Measurements from ENCODE around the gene JRKL.
"Not testable (repeated sequence)": the region's sequence is repeated elsewhere in the genome, so short reads cannot be mapped to it uniquely, and the experiment has no call there.

Gene JRKL

DNA sequence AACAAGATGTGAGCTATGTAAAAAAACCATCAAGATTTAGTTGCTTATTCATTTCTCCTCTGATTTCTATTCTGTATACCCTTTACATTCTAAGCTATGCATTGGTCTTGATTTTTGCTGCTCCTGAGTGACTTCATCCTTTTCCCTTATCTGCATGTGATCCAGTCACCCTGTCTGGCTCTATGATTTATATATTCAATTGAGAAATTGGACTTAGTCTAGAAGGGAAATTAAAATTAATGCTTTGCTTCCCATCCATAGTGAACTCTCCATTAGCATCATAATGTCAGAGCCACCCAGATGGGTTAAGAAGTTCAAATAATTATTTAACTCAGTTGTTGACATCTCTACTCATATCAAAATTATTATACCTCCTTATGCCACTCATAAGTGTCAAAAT lies 5.0 kb downstream of the JRKL start:
- no peak for DNase-seq (ENCODE audit: low read depth)

DNA sequence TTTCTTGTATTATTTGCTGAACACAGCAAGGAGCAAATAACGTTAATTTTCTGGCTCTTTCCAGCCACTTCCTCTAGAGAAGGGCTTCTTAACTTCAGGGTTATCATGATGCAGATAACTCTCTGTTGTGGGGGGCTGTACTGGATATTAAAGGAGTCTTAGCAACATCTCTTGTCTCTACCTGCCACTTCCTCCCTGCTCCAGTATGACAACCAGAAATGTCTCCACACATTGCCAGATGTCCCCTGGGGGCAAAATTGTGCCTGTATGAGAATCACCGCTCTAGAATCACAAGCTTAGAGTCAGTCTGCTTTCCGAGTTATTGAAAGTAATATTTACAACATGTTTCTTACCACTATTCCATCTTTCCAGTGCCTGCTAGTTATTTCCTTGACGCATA lies 6.8 kb downstream of the JRKL start:
- DNase-seq (ENCODE audit: low read depth): no peak

- no peak for DNase-seq (ENCODE audit: low read depth)
Observed at GRCh38 chr11:96397863-96398262, 8.1 kb downstream of the JRKL start.

DNA sequence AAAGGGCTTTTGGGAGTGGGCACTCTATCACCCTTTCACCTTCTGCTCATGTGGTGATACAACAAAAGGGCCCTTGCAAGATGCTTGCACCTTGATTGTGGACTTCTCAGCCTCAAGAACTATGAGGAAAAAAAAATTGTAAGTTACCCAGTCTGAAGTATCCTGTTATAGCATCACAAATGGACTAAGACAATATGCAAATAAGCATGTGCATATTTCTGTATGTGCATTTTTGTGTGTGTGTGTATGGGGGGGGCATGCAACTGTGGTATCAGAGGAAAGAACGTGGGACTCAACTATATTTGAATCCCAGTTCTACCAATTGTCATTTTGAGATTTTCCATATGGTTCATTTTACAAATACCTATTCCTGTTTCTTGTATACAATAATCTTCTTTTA lies 10.9 kb downstream of the JRKL start:
- no peak for DNase-seq (ENCODE audit: low read depth)

- DNase-seq (ENCODE audit: low read depth): not testable (repeated sequence)
Observed at GRCh38 chr11:96411412-96411811, 21.6 kb downstream of the JRKL start.

DNA sequence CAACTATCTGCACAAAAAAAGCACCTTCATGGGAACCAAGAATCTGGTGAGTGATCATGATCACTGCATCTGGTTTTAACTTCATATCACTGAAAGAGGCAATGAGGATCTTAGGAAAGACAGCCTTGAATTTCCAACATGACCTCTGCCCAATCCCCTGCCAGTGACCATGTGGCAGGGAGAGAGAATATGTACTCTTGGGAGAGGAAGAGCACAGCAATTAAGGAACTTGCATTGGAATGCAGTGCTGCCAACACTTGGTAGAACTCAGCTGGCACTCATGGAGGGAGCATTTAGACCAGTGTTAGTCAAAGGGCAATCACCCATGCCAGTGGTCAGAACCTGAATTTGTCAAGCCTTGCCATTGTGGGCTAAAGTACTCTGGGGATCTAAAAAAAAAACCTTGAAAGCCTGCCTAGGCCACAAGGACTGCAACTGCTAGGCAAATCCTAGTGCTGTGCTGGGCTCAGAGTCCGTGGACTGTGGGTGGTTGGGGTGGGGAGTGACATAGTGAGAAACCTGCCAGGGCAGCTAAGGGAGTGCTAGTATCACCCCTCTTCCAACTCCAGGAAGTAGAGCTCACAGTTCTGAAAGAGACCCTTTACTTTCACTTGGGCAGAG lies 23.1 kb downstream of the JRKL start:
- no peak for DNase-seq (ENCODE audit: low read depth)

- DNase-seq (ENCODE audit: low read depth): no peak
Observed at GRCh38 chr11:96413408-96413807, 23.6 kb downstream of the JRKL start.

- DNase-seq (ENCODE audit: low read depth): no peak
Observed at GRCh38 chr11:96424693-96425092, 34.9 kb downstream of the JRKL start.

- no peak for DNase-seq (ENCODE audit: low read depth)
Observed at GRCh38 chr11:96430668-96431067, 40.9 kb downstream of the JRKL start.

- DNase-seq (ENCODE audit: low read depth): not testable (repeated sequence)
Observed at GRCh38 chr11:96432654-96433053, 42.8 kb downstream of the JRKL start.
